Measurements from ENCODE around the gene ABHD2. TPM values are rescaled to one million over a fixed set of nuclear protein-coding genes. Genes with fewer than 3 reads are reported as not detected.

The ABHD2 gene
- total RNA-seq, 1 experiment from 2014 or later: 52.4 TPM

- H3K4me1 ChIP-seq (ENCODE audit: insufficient read depth, low read length, poor library complexity, severe bottlenecking): no peaks in the 10 kb centered on the region
- DNase-seq (ENCODE audit: low spot score): no peak
- no peaks in the 10 kb centered on the region for H3K27me3 ChIP-seq (replicated peaks; ENCODE audit: insufficient read depth, low read depth, low read length, poor library complexity)
- no peak overlapping the region for H3K27ac ChIP-seq (ENCODE audit: low read depth, low read length, poor library complexity, severe bottlenecking)
- H3K9me3 ChIP-seq (ENCODE audit: low read depth, low read length, poor library complexity, severe bottlenecking): no peaks in the 10 kb centered on the region
- no peak overlapping the region for H3K4me3 ChIP-seq (ENCODE audit: low read depth, low read length, poor library complexity, severe bottlenecking)
- POLR2A ChIA-PET (ENCODE audit: low non-redundant PET): interaction anchor here (0.9 kb wide), 1 partner anchor 9 kb away, joined by 4 read pairs; the partner anchor contains the start of gene ABHD2
- no peaks in the 10 kb centered on the region for H3K36me3 ChIP-seq (ENCODE audit: insufficient read depth, low read length, poor library complexity, severe bottlenecking)
- intact Hi-C loops (cut with micrococcal nuclease; ENCODE audit: unreplicated experiment): no loop called here
- CTCF ChIA-PET: no interaction called here
- BruUV-seq (replicated peaks): no TSS peak
- TF ChIP-seq EZH2 (IDR thresholded peaks at IDR 0.05; ENCODE audit: borderline replicate concordance, low read depth, low read length, poor library complexity, severe bottlenecking) (no peak), CTCF (conservative IDR thresholded peaks at IDR 0.05; ENCODE audit: low read depth, low read length) (no peak)
Measured at GRCh38 chr15:89078851-89079810, 9.1 kb upstream of the ABHD2 start.

GRCh38 chr15:89081878-89082277 lies 6.4 kb upstream of the ABHD2 start:
- Histone ChIP-seq H3K9me3 (ENCODE audit: low read depth, low read length, poor library complexity, severe bottlenecking) (no peaks in the 10 kb centered on the region), H3K4me3 (ENCODE audit: low read depth, low read length, poor library complexity, severe bottlenecking) (no peak overlapping the region), H3K27ac (ENCODE audit: low read depth, low read length, poor library complexity, severe bottlenecking) (no peak overlapping the region), H3K36me3 (ENCODE audit: insufficient read depth, low read length, poor library complexity, severe bottlenecking) (no peaks in the 10 kb centered on the region), H3K27me3 (replicated peaks; ENCODE audit: insufficient read depth, low read depth, low read length, poor library complexity) (no peaks in the 10 kb centered on the region), H3K4me1 (ENCODE audit: insufficient read depth, low read length, poor library complexity, severe bottlenecking) (no peaks in the 10 kb centered on the region)
- ChIA-PET POLR2A (ENCODE audit: low non-redundant PET) (no interaction called here), CTCF (interaction anchor here (0.6 kb wide), 1 partner anchor 205 kb away, joined by 7 read pairs; no protein-coding TSS in a partner anchor)
- TF ChIP-seq EZH2 (IDR thresholded peaks at IDR 0.05; ENCODE audit: borderline replicate concordance, low read depth, low read length, poor library complexity, severe bottlenecking): no peak
- intact Hi-C loops (cut with micrococcal nuclease; ENCODE audit: unreplicated experiment): no loop called here
- no peak for DNase-seq (ENCODE audit: low spot score)
- no TSS peak for BruUV-seq (replicated peaks)

- H3K27ac ChIP-seq (ENCODE audit: low read depth, low read length, poor library complexity, severe bottlenecking): no peak overlapping the region
- no peaks in the 10 kb centered on the region for H3K36me3 ChIP-seq (ENCODE audit: insufficient read depth, low read length, poor library complexity, severe bottlenecking)
- peaks cover 5% of the 10 kb centered on the region for H3K4me1 ChIP-seq (ENCODE audit: insufficient read depth, low read length, poor library complexity, severe bottlenecking)
- no TSS peak for BruUV-seq (replicated peaks)
- H3K27me3 ChIP-seq (replicated peaks; ENCODE audit: insufficient read depth, low read depth, low read length, poor library complexity): no peaks in the 10 kb centered on the region
- ChIA-PET CTCF (no interaction called here), POLR2A (ENCODE audit: low non-redundant PET) (no interaction called here)
- intact Hi-C loops (cut with micrococcal nuclease; ENCODE audit: unreplicated experiment): no loop called here
- H3K9me3 ChIP-seq (ENCODE audit: low read depth, low read length, poor library complexity, severe bottlenecking): no peaks in the 10 kb centered on the region
- no peak overlapping the region for H3K4me3 ChIP-seq (ENCODE audit: low read depth, low read length, poor library complexity, severe bottlenecking)
- no peak for DNase-seq (ENCODE audit: low spot score)
- TF ChIP-seq CTCF (conservative IDR thresholded peaks at IDR 0.05; ENCODE audit: low read depth, low read length) (no peak), EZH2 (IDR thresholded peaks at IDR 0.05; ENCODE audit: borderline replicate concordance, low read depth, low read length, poor library complexity, severe bottlenecking) (no peak)
Measured at GRCh38 chr15:89083246-89083645, 5.0 kb upstream of the ABHD2 start.
